GM12878 (cell line): ENCODE measurements around the gene PHACTR3. TPM values are rescaled to one million over a fixed set of nuclear protein-coding genes. Genes with fewer than 3 reads are reported as not detected.
A peak's percentile ranks its signal among the peaks of the same experiment; 100 is the strongest.

ENCODE experiments used
- CBFB ChIP-seq: IDR thresholded peaks from 2 replicates; pipeline ENCODE4 v1.6.1; 2016; ENCODE audit warnings: antibody characterized with exemption, low read depth
- E4F1 ChIP-seq: fragments of 450-650 bp; IDR thresholded peaks from 2 replicates; pipeline ENCODE4 v1.6.1; 2018; ENCODE audit warnings: borderline replicate concordance, mild to moderate bottlenecking; ENCODE audit not compliant: partially characterized antibody
- IKZF1 ChIP-seq: fragments of 450-650 bp; conservative IDR thresholded peaks from 2 replicates; pipeline ENCODE4 v1.6.1; 2017; ENCODE audit warnings: antibody characterized with exemption, mild to moderate bottlenecking
- KDM1A ChIP-seq: fragments of 200-600 bp; sonication (generic); IDR thresholded peaks from 2 replicates; pipeline ENCODE4 v1.6.1; 2016; ENCODE audit warnings: borderline replicate concordance
- NFIC ChIP-seq: IDR thresholded peaks from 2 replicates; pipeline ENCODE4 v1.6.1; 2012; ENCODE audit warnings: low read depth, mild to moderate bottlenecking, inconsistent platforms, low read length, moderate library complexity
- PAX5 ChIP-seq: IDR thresholded peaks from 2 replicates; pipeline ENCODE4 v1.6.1; 2011; ENCODE audit warnings: low read depth, low read length, borderline replicate concordance
- PAX8 ChIP-seq: fragments of 450-650 bp; IDR thresholded peaks from 2 replicates; pipeline ENCODE4 v1.6.1; 2017; ENCODE audit warnings: mild to moderate bottlenecking, moderate library complexity
- REST ChIP-seq: IDR thresholded peaks from 2 replicates; pipeline ENCODE4 v1.6.1; 2012; ENCODE audit warnings: mild to moderate bottlenecking, low read depth, low read length
- SMARCA5 ChIP-seq: fragments of 450-650 bp; IDR thresholded peaks from 2 replicates; pipeline ENCODE4 v1.6.1; 2017; ENCODE audit warnings: mild to moderate bottlenecking
- TBL1XR1 ChIP-seq: IDR thresholded peaks from 2 replicates; pipeline ENCODE4 v1.6.1; 2012; ENCODE audit warnings: low read depth, low read length, improper control_type of control experiment
- polyA plus RNA-seq, 11 experiments: library from polyadenylated mRNA; depleted of rRNA in 4 of 11; unstranded in 6 of 11; stranded (reverse) in 5 of 11; fragments of >200 nt; fragmentation: Nextera tagmentation in 4 of 11; fragmentation: Illumina TruSeq in 1 of 11; extraction: Ambion mirVana in 4 of 11; extraction: Trizol in 1 of 11; gene quantifications; 1 replicate in 1 of 11; 2 replicates in 10 of 11; pipeline versions ENCODE4 v1.2.1 to v1.2.3, GENCODE V29; 2011 to 2016; ENCODE audit warnings: inconsistent platforms in 2 of 11, missing spikeins in 2 of 11, low read depth in 1 of 11
- total RNA-seq, 4 experiments: library from RNA; depleted of rRNA in 3 of 4; stranded (reverse); fragments of >200 nt in 3 of 4; fragmentation: Illumina TruSeq in 1 of 4; extraction: Trizol in 1 of 4; gene quantifications; 2 replicates each; pipeline versions ENCODE4 v1.2.1 to v1.2.3, GENCODE V29; 2013 to 2021
- TF ChIP-seq, protein P1 (sequence below): IDR thresholded peaks from 2 replicates; pipeline ENCODE4 v1.6.1; 2012; ENCODE audit warnings: low read depth, low read length, improper control_type of control experiment
- TF ChIP-seq, protein P2 (sequence below): fragments of 450-650 bp; IDR thresholded peaks from 2 replicates; pipeline ENCODE4 v1.6.1; 2018; ENCODE audit warnings: mild to moderate bottlenecking, low read depth, moderate library complexity; ENCODE audit not compliant: partially characterized antibody
- TF ChIP-seq, protein P3 (sequence below): fragments of 450-650 bp; formaldehyde crosslinking; IDR thresholded peaks from 2 replicates; pipeline ENCODE4 v1.4.0; 2020; ENCODE audit warnings: mild to moderate bottlenecking, moderate library complexity
- TF ChIP-seq, protein P4 (sequence below): IDR thresholded peaks from 2 replicates; pipeline ENCODE4 v1.6.1; 2012; ENCODE audit warnings: low read depth, low read length, improper control_type of control experiment

Gene PHACTR3
- total and polyA plus RNA-seq, 10 of the 15 experiments (the other 5 are each of a cell fraction or from before 2014, with no cell fraction given), result 0.17 to 2.7 (median 0.27) TPM; not detected in 1

- TF ChIP-seq E4F1, result no peak
- TF ChIP-seq SMARCA5, result no peak
- no peak for TF ChIP-seq REST
- TF ChIP-seq IKZF1, result peak; percentile 54
- TF ChIP-seq, protein P1, sequence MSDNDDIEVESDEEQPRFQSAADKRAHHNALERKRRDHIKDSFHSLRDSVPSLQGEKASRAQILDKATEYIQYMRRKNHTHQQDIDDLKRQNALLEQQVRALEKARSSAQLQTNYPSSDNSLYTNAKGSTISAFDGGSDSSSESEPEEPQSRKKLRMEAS, result no peak
- TF ChIP-seq NFIC, result 0 out of 2 replicates have a peak, but pooled peaks have one; percentile 17
- 0 out of 2 replicates have a peak, but pooled peaks have one; percentile 26 for TF ChIP-seq PAX5
- peak; percentile 66 for TF ChIP-seq CBFB
- TF ChIP-seq, protein P2, sequence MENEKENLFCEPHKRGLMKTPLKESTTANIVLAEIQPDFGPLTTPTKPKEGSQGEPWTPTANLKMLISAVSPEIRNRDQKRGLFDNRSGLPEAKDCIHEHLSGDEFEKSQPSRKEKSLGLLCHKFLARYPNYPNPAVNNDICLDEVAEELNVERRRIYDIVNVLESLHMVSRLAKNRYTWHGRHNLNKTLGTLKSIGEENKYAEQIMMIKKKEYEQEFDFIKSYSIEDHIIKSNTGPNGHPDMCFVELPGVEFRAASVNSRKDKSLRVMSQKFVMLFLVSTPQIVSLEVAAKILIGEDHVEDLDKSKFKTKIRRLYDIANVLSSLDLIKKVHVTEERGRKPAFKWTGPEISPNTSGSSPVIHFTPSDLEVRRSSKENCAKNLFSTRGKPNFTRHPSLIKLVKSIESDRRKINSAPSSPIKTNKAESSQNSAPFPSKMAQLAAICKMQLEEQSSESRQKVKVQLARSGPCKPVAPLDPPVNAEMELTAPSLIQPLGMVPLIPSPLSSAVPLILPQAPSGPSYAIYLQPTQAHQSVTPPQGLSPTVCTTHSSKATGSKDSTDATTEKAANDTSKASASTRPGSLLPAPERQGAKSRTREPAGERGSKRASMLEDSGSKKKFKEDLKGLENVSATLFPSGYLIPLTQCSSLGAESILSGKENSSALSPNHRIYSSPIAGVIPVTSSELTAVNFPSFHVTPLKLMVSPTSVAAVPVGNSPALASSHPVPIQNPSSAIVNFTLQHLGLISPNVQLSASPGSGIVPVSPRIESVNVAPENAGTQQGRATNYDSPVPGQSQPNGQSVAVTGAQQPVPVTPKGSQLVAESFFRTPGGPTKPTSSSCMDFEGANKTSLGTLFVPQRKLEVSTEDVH, result no peak
- TF ChIP-seq, protein P3, sequence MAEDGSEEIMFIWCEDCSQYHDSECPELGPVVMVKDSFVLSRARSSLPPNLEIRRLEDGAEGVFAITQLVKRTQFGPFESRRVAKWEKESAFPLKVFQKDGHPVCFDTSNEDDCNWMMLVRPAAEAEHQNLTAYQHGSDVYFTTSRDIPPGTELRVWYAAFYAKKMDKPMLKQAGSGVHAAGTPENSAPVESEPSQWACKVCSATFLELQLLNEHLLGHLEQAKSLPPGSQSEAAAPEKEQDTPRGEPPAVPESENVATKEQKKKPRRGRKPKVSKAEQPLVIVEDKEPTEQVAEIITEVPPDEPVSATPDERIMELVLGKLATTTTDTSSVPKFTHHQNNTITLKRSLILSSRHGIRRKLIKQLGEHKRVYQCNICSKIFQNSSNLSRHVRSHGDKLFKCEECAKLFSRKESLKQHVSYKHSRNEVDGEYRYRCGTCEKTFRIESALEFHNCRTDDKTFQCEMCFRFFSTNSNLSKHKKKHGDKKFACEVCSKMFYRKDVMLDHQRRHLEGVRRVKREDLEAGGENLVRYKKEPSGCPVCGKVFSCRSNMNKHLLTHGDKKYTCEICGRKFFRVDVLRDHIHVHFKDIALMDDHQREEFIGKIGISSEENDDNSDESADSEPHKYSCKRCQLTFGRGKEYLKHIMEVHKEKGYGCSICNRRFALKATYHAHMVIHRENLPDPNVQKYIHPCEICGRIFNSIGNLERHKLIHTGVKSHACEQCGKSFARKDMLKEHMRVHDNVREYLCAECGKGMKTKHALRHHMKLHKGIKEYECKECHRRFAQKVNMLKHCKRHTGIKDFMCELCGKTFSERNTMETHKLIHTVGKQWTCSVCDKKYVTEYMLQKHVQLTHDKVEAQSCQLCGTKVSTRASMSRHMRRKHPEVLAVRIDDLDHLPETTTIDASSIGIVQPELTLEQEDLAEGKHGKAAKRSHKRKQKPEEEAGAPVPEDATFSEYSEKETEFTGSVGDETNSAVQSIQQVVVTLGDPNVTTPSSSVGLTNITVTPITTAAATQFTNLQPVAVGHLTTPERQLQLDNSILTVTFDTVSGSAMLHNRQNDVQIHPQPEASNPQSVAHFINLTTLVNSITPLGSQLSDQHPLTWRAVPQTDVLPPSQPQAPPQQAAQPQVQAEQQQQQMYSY (CRISPR knock-in tag), result no peak
- TF ChIP-seq PAX8, result no peak
- TF ChIP-seq TBL1XR1, result 0 out of 2 replicates have a peak, but pooled peaks have one; percentile 46
- TF ChIP-seq KDM1A, result no peak
- TF ChIP-seq, protein P4, sequence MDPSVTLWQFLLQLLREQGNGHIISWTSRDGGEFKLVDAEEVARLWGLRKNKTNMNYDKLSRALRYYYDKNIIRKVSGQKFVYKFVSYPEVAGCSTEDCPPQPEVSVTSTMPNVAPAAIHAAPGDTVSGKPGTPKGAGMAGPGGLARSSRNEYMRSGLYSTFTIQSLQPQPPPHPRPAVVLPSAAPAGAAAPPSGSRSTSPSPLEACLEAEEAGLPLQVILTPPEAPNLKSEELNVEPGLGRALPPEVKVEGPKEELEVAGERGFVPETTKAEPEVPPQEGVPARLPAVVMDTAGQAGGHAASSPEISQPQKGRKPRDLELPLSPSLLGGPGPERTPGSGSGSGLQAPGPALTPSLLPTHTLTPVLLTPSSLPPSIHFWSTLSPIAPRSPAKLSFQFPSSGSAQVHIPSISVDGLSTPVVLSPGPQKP, result no peak
Measured at GRCh38 chr20:59752101-59752586, 147.8 kb downstream of the PHACTR3 start (continued).
